Spleen (tissue), 11 donors: ENCODE data around the gene S1PR3. TPM values are rescaled to one million over a fixed set of nuclear protein-coding genes. Genes with fewer than 3 reads are reported as not detected.

Experiments
- DNase-seq: peaks from one replicate; pipeline ENCODE4 v3.0.0-alpha.2; 2020
- H3K27ac ChIP-seq, 8 donors: fragments of 200-600 bp; sonication (generic) in 7 of 8; 1 replicate in 4 of 8; 2 replicates in 4 of 8; pipeline versions ENCODE4 v1.5.0 to v1.8.0; 2016 to 2021; ENCODE audit warnings: inconsistent platforms in 4 of 8, mild to moderate bottlenecking in 4 of 8, moderate library complexity in 1 of 8
- H3K27me3 ChIP-seq, 7 donors: fragments of 200-600 bp; sonication (generic) in 6 of 7; replicated peaks in 1 of 7; 1 replicate in 4 of 7; 2 replicates in 3 of 7; pipeline versions ENCODE4 v1.5.0 to v1.8.0; 2016 to 2021; ENCODE audit warnings: inconsistent platforms in 3 of 7, mild to moderate bottlenecking in 1 of 7
- H3K36me3 ChIP-seq, 6 donors: fragments of 200-600 bp; sonication (generic) in 5 of 6; 1 replicate in 4 of 6; 2 replicates in 2 of 6; pipeline versions ENCODE4 v1.5.0 to v1.8.0; 2016 to 2021; ENCODE audit warnings: inconsistent platforms in 2 of 6
- H3K4me1 ChIP-seq, 6 donors: fragments of 200-600 bp; sonication (generic) in 5 of 6; 1 replicate in 3 of 6; 2 replicates in 3 of 6; pipeline versions ENCODE4 v1.5.0 to v1.8.0; 2016 to 2021; ENCODE audit warnings: inconsistent platforms in 3 of 6
- H3K4me3 ChIP-seq, 8 donors: fragments of 200-600 bp; sonication (generic) in 7 of 8; 1 replicate in 4 of 8; 2 replicates in 4 of 8; pipeline versions ENCODE4 v1.5.0 to v1.8.0; 2016 to 2021; ENCODE audit warnings: inconsistent platforms in 4 of 8, mild to moderate bottlenecking in 4 of 8, moderate library complexity in 2 of 8
- H3K9me3 ChIP-seq, 8 donors: fragments of 200-600 bp; sonication (generic) in 7 of 8; 1 replicate in 4 of 8; 2 replicates in 4 of 8; pipeline versions ENCODE4 v1.5.0 to v1.8.0; 2016 to 2021; ENCODE audit warnings: inconsistent platforms in 4 of 8
- CTCF ChIP-seq, 11 experiments: fragments of 200-600 bp in 7 of 11; fragments of 450-650 bp in 4 of 11; sonication (generic) in 4 of 11; IDR thresholded peaks in 8 of 11; conservative IDR thresholded peaks in 3 of 11; 1 replicate in 7 of 11; 2 replicates in 4 of 11; pipeline versions ENCODE4 v1.4.0 to v1.8.0; 2016 to 2021; ENCODE audit warnings: antibody characterized with exemption in 11 of 11, inconsistent platforms in 4 of 11, mild to moderate bottlenecking in 1 of 11
- POLR2A ChIP-seq, 3 donors: fragments of 450-650 bp; IDR thresholded peaks; one replicate each; pipeline ENCODE4 v1.5.1; 2017; ENCODE audit warnings: antibody characterized with exemption in 3 of 3, mild to moderate bottlenecking in 1 of 3
- POLR2AphosphoS5 ChIP-seq, 3 donors: sonication (generic); formaldehyde crosslinking; IDR thresholded peaks; one replicate each; pipeline ENCODE4 v1.5.1; 2017; ENCODE audit warnings: antibody characterized with exemption in 3 of 3
- WGBS, 5 donors: extraction: QIAGEN DNeasy Blood & Tissue Kit in 3 of 5; methylation state at CpG; one replicate each; pipeline versions ENCODE4 v1.1.5 to v1.1.7; 2013 to 2018; 5-methylcytosine and 5-hydroxymethylcytosine counted together
- intact Hi-C: fragments of 100-400 bp; cut with DNase I; formaldehyde crosslinking; loops from one replicate; pipeline ENCODE4 v1.15.0; 2023; ENCODE audit warnings: low total_unique reads
- polyA plus RNA-seq, 3 donors: library from polyadenylated mRNA; stranded (reverse); fragments of 200-250 nt; gene quantifications; one replicate each; pipeline ENCODE4 v1.2.1, GENCODE V29; 2013
- total RNA-seq, 7 donors: library from RNA; depleted of rRNA in 3 of 7; stranded (reverse); fragments of >200 nt in 3 of 7; fragmentation: NEBNext Ultra II Directional in 4 of 7; extraction: Animal tissue kit (Norgen Biotek cat#: 25700) in 4 of 7; gene quantifications; one replicate each; pipeline versions ENCODE4 v1.1.0 to v1.2.1, GENCODE V29; 2016 to 2021
- donor health status: healthy with polysubstance abuse.
- donor health status: DM: no; HTN: no; CAD: no; lungs with moderate emphysema.
- donor health status: DM: no; HTN: no; CAD: no.
- donor health status: Bipolar disorder and iron deficiency.
- donor health status: healthy.
- donor health status: DM: no; HTN: no; CAD: no.
- donor health status: DM: yes; HTN: yes; CAD: no.

Gene S1PR3
- total and polyA plus RNA-seq, 10 donors = 6.4 to 50.9 (median 34.3) TPM

DNA sequence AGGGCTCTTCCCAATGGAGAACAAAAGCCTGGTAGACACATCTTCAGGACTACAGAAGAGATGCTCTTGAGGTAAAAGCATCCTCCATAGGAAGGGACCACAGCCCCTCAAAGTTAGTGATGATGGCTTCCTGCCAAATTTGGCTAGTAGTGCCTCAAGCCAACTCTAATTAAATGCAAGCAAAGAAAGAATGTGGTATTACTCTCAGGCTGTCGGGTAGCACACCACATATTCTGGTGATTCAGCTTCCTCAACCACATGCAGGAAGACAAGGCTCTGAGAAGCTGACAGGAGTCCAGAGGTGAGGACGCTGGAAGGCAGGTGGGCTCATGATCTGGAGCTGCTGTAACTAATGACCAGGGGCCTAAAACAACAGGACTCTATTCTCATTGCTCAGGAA lies 37.2 kb upstream of the S1PR3 start:
- 42 to 78% (median 74%) methylated on average over 2 of the region's 2 CpGs for WGBS, 5 donors
- Histone ChIP-seq H3K4me1 (peaks cover 0 to 23% (median 10%) of the 10 kb centered on the region in 6 donors), H3K27ac (peak overlapping the region in 1 of 8 donors; percentile 21), H3K36me3 (no peaks in the 10 kb centered on the region), H3K4me3 (no peak overlapping the region), H3K27me3 (peaks cover 0 to 9% (median 0%) of the 10 kb centered on the region in 7 donors), H3K9me3 (no peaks in the 10 kb centered on the region)
- no peak for DNase-seq
- TF ChIP-seq CTCF (IDR thresholded peaks at IDR 0.05 in 8 of 11, conservative IDR thresholded peaks at IDR 0.05 in 3 of 11) (no peak), POLR2A (IDR thresholded peaks at IDR 0.05) (no peak), POLR2AphosphoS5 (IDR thresholded peaks at IDR 0.05) (no peak)
- intact Hi-C loops = no loop called here

DNA sequence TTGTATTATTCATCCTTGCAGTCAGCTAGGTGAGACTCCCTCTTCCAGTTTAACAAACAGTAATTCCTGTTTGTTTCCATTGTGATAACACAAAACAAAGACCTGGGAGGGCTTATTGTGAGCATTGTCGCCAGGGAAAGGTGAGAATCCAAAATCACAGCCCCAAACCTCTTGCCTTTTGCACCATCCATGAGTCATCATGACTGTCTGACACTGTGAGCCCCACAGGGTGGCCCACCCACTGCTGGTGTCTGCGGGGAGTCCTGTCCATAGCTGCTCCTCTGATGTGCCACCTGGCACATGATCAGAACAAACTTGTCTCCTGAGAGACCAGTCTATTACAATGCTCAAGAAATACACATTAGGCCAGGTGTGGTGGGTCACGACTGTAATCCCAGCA lies 33.7 kb upstream of the S1PR3 start:
- DNase-seq = no peak

DNA sequence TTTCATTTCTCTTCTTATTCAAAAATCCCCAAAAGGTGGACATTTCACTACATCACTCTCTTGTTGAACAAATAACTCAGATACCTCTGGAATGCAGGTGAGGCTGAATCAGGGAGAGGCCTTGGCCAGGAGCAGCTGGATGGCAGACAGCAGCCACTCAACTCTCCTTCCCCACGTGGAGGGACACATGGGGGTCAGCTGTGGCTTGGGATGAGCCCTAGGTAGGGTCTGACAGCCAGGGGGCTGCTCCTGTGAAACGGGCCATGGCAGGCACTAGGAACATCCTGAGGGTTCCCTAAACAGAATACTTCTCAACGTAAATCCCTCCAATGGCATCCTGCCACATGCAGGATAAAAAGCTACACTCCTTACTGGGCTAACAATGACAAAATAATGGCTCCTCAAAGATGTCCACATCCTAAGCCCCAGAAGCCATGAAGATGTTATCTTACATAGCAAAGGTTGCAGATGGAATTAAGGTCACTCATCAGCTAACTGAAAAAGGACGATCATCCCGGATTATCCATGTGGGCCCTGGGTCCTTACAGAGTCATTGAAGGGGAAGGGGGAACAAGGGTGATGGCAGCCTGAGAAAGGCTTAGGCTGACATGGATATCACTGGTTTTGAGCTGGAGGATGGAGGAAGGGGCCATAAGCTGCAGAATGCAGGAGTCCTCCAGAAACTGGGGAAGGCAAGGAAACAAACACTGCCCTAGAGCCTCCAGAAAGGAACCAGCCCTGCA lies 31.4 kb upstream of the S1PR3 start:
- intact Hi-C loops = no loop called here
- H3K27me3 ChIP-seq = peaks cover 0 to 16% (median 0%) of the 10 kb centered on the region in 7 donors
- H3K9me3 ChIP-seq = no peaks in the 10 kb centered on the region
- no peak overlapping the region for H3K4me3 ChIP-seq
- TF ChIP-seq POLR2AphosphoS5 (IDR thresholded peaks at IDR 0.05) (no peak), CTCF (IDR thresholded peaks at IDR 0.05 in 8 of 11, conservative IDR thresholded peaks at IDR 0.05 in 3 of 11) (no peak), POLR2A (IDR thresholded peaks at IDR 0.05) (no peak)
- peaks cover 0 to 5% (median 2%) of the 10 kb centered on the region in 6 donors for H3K4me1 ChIP-seq
- H3K36me3 ChIP-seq = no peaks in the 10 kb centered on the region
- no peak for DNase-seq
- 76 to 98% (median 84%) methylated on average over 5 of the region's 5 CpGs for WGBS, 5 donors
- no peak overlapping the region for H3K27ac ChIP-seq

More for the DNA sequence above, 33.7 kb upstream of the S1PR3 start:
- H3K27me3 ChIP-seq = peaks cover 0 to 16% (median 0%) of the 10 kb centered on the region in 7 donors
- no peak overlapping the region for H3K27ac ChIP-seq
- intact Hi-C loops = no loop called here
- no peak for TF ChIP-seq POLR2A (IDR thresholded peaks at IDR 0.05)
- TF ChIP-seq POLR2AphosphoS5 (IDR thresholded peaks at IDR 0.05) = no peak
- no peak for TF ChIP-seq CTCF (IDR thresholded peaks at IDR 0.05 in 8 of 11, conservative IDR thresholded peaks at IDR 0.05 in 3 of 11)
- H3K36me3 ChIP-seq = no peaks in the 10 kb centered on the region
- no peak overlapping the region for H3K4me3 ChIP-seq
- H3K9me3 ChIP-seq = no peaks in the 10 kb centered on the region
- WGBS, 5 donors = 82 to 87% (median 87%) methylated on average over 2 to 3 of the region's 3 CpGs
- H3K4me1 ChIP-seq = peaks cover 0 to 12% (median 5%) of the 10 kb centered on the region in 6 donors

GRCh38 chr9:88960632-88961031 lies 30.6 kb upstream of the S1PR3 start:
- H3K4me1 ChIP-seq = peaks cover 0 to 5% (median 2%) of the 10 kb centered on the region in 6 donors
- no peak overlapping the region for H3K4me3 ChIP-seq
- no peak overlapping the region for H3K27ac ChIP-seq
- peaks cover 0 to 16% (median 0%) of the 10 kb centered on the region in 7 donors for H3K27me3 ChIP-seq
- intact Hi-C loops = no loop called here
- DNase-seq = no peak
- WGBS, 5 donors = 70 to 89% (median 81%) methylated on average over 3 of the region's 3 CpGs
- no peaks in the 10 kb centered on the region for H3K36me3 ChIP-seq
- no peaks in the 10 kb centered on the region for H3K9me3 ChIP-seq
- no peak for TF ChIP-seq POLR2AphosphoS5 (IDR thresholded peaks at IDR 0.05)
- no peak for TF ChIP-seq CTCF (IDR thresholded peaks at IDR 0.05 in 8 of 11, conservative IDR thresholded peaks at IDR 0.05 in 3 of 11)
- no peak for TF ChIP-seq POLR2A (IDR thresholded peaks at IDR 0.05)
